Measurements from ENCODE around the gene APOC3. TPM values are rescaled to one million over a fixed set of nuclear protein-coding genes. Genes with fewer than 3 reads are reported as not detected.

Gene APOC3
- total RNA-seq, 1 experiment from 2014 or later, result not detected

DNA sequence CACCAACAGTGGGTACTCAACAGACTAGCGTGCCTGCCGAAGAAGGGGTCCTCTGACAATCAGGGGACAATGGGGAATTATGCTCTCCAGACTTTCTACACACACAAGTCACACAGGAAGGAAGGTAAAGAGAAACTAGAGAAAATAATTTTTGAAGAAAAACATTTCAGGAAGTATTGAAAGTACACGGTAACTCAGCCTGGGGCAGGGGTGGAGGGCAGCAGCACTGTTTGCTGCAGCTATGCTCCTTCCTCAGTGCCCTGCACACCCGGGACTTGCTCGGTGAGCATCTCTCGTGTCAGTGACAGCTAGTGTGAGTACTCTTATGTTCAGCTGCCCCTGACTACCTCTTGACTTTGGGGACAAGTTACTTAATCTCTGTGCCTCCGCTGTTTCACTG lies 25.7 kb downstream of the APOC3 start:
- Histone ChIP-seq H3K27me3 (ENCODE audit: insufficient read depth, low read length) (no peaks in the 10 kb centered on the region), H3K23me2 (ENCODE audit: insufficient read length, low read depth, low read length, poor library complexity, severe bottlenecking) (no peaks in the 10 kb centered on the region)
- no peak overlapping the region for H3K4me3 Mint-ChIP-seq

More for the DNA sequence above, 25.7 kb downstream of the APOC3 start:
- Mint-ChIP-seq H3K36me3 (ENCODE audit: insufficient read depth in 1 of 3, low read depth in 3 of 3) (peaks cover 21 to 48% (median 46%) of the 10 kb centered on the region in 3 experiments), H3K9me3 (no peaks in the 10 kb centered on the region), H3K27ac (no peak overlapping the region; a peak in 1 of 7 replicates), H3K27me3 (ENCODE audit: low read depth) (no peaks in the 10 kb centered on the region), H3K4me1 (no peaks in the 10 kb centered on the region)
- no peak overlapping the region for H4K5ac ChIP-seq (ENCODE audit: insufficient read length, low read depth, low read length)
- H2AK5ac ChIP-seq (ENCODE audit: insufficient read length, low read length), result no peak overlapping the region
- no peak overlapping the region for H3K23ac ChIP-seq (ENCODE audit: insufficient read length, low read depth, low read length)
- H2BK120ac ChIP-seq (ENCODE audit: low read depth, low read length, poor library complexity, severe bottlenecking), result no peak overlapping the region
- H3T11ph ChIP-seq (ENCODE audit: low read length), result no peak overlapping the region
- no peak overlapping the region for H3K9ac ChIP-seq (ENCODE audit: extremely low read depth, insufficient read length, low read length)
- no peak overlapping the region for H3K4ac ChIP-seq (ENCODE audit: low read depth, low read length)
- H2BK12ac ChIP-seq (ENCODE audit: insufficient read length, low read depth, low read length), result no peak overlapping the region
- no peak overlapping the region for H3K27ac ChIP-seq (ENCODE audit: insufficient read length, low read depth, low read length)
- no peaks in the 10 kb centered on the region for H4K20me1 ChIP-seq (ENCODE audit: control insufficient read depth, insufficient read depth, insufficient read length)
- H3K79me2 ChIP-seq (ENCODE audit: insufficient read depth, low read length), result no peaks in the 10 kb centered on the region
- no peak overlapping the region for H2AFZ ChIP-seq (ENCODE audit: low read length)
- TF ChIP-seq, protein P1, sequence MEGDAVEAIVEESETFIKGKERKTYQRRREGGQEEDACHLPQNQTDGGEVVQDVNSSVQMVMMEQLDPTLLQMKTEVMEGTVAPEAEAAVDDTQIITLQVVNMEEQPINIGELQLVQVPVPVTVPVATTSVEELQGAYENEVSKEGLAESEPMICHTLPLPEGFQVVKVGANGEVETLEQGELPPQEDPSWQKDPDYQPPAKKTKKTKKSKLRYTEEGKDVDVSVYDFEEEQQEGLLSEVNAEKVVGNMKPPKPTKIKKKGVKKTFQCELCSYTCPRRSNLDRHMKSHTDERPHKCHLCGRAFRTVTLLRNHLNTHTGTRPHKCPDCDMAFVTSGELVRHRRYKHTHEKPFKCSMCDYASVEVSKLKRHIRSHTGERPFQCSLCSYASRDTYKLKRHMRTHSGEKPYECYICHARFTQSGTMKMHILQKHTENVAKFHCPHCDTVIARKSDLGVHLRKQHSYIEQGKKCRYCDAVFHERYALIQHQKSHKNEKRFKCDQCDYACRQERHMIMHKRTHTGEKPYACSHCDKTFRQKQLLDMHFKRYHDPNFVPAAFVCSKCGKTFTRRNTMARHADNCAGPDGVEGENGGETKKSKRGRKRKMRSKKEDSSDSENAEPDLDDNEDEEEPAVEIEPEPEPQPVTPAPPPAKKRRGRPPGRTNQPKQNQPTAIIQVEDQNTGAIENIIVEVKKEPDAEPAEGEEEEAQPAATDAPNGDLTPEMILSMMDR (conservative IDR thresholded peaks at IDR 0.05), result no peak
- no peaks in the 10 kb centered on the region for H3K79me1 ChIP-seq (ENCODE audit: insufficient read depth, low read depth, low read length, poor library complexity, severe bottlenecking)
- no peak overlapping the region for H3K56ac ChIP-seq (ENCODE audit: insufficient read length, low read depth, low read length)
- WGBS (ENCODE audit: extremely low coverage, insufficient read length, low lambda C conversion rate), result no CpG with 5 or more reads among the region's 7 CpGs
- no peak overlapping the region for H2BK20ac ChIP-seq (ENCODE audit: low read depth, low read length, poor library complexity, severe bottlenecking)
- no peak overlapping the region for H2BK15ac ChIP-seq (ENCODE audit: low read depth, low read length)
- no peak overlapping the region for H4K8ac ChIP-seq (replicated peaks; ENCODE audit: insufficient read length, low read depth, low read length)
- DNase-seq, result no peak
- no peaks in the 10 kb centered on the region for H3K9me3 ChIP-seq (ENCODE audit: control insufficient read depth, low read depth, low read length)
- H3K14ac ChIP-seq (ENCODE audit: insufficient read depth, low read length), result no peak overlapping the region
- H4K91ac ChIP-seq (ENCODE audit: insufficient read length, low read depth, low read length), result no peak overlapping the region
- no peaks in the 10 kb centered on the region for H3K4me1 ChIP-seq (ENCODE audit: insufficient read depth, low read length)
- no peak overlapping the region for H3K4me2 ChIP-seq (ENCODE audit: insufficient read depth, insufficient read length, low read length)
- no peak overlapping the region for H3K18ac ChIP-seq (ENCODE audit: insufficient read length, low read depth, low read length)
- H2BK5ac ChIP-seq (ENCODE audit: insufficient read length, low read length), result no peak overlapping the region
